GM10248 (cell line): Measurements from ENCODE around the gene SLC41A3.

Experiments
- CTCF ChIA-PET: fragments of 300-600 bp; sonication (Branson Sonifier 250); formaldehyde crosslinking; extraction: SDS; loops from one replicate; lab custom pipeline; 2021; ENCODE audit warnings: antibody characterized with exemption; lab: Yijun Ruan, JAX
- POLR2A ChIA-PET: fragments of 350-650 bp; sonication (Branson Sonifier 250); formaldehyde crosslinking; extraction: SDS; loops from one replicate; lab custom pipeline; 2020; ENCODE audit warnings: antibody characterized with exemption; lab: Yijun Ruan, JAX
- DNase-seq: peaks from one replicate; pipeline ENCODE4 v3.0.0; 2012; ENCODE audit errors: extremely low spot score
- CTCF ChIP-seq: IDR thresholded peaks from 2 replicates; pipeline ENCODE4 v1.5.1; 2012; ENCODE audit warnings: mild to moderate bottlenecking, low read depth; ENCODE audit errors: extremely low read depth, missing control alignments, control extremely low read depth

The SLC41A3 gene

GRCh38 chr3:126104028-126104635 lies 20.2 kb upstream of the SLC41A3 start:
- DNase-seq: no peak
- POLR2A ChIA-PET: no interaction called here
- CTCF ChIA-PET: interaction anchor here (0.7 to 1.1 kb wide), 2 partner anchors 20 to 39 kb away, joined by 3 read pairs; no protein-coding TSS in a partner anchor
- no peak for TF ChIP-seq CTCF

- ChIA-PET CTCF (interaction anchor here (0.7 to 1.5 kb wide), 5 partner anchors 15 to 38 kb away, joined by 3 to 6 read pairs (median 3); no protein-coding TSS in a partner anchor), POLR2A (no interaction called here)
- DNase-seq: no peak
- TF ChIP-seq CTCF: peak; percentile 19
Measured at GRCh38 chr3:126103121-126104027, 19.4 kb upstream of the SLC41A3 start.

- DNase-seq: no peak
- ChIA-PET CTCF (interaction anchor here (1.0 to 1.5 kb wide), 4 partner anchors 14 to 21 kb away, joined by 3 to 6 read pairs (median 3); no protein-coding TSS in a partner anchor), POLR2A (no interaction called here)
Measured at GRCh38 chr3:126102530-126102951, 18.6 kb upstream of the SLC41A3 start.

GRCh38 chr3:126102011-126102410 lies 18.1 kb upstream of the SLC41A3 start:
- no peak for TF ChIP-seq CTCF
- ChIA-PET POLR2A (no interaction called here), CTCF (interaction anchor here (1.0 to 1.5 kb wide), 3 partner anchors 14 to 16 kb away, joined by 3 to 6 read pairs (median 3); no protein-coding TSS in a partner anchor)
- DNase-seq: no peak

More at GRCh38 chr3:126102530-126102951, 18.6 kb upstream of the SLC41A3 start:
- TF ChIP-seq CTCF: no peak

GRCh38 chr3:126101521-126101982 lies 17.6 kb upstream of the SLC41A3 start:
- peak; percentile 11 for DNase-seq
- TF ChIP-seq CTCF: no peak
- CTCF ChIA-PET: interaction anchor here (1.1 kb wide), 1 partner anchor 17 kb away, joined by 3 read pairs; no protein-coding TSS in a partner anchor

GRCh38 chr3:126100634-126101301 lies 16.8 kb upstream of the SLC41A3 start:
- CTCF ChIA-PET: no interaction called here

More at GRCh38 chr3:126101521-126101982, 17.6 kb upstream of the SLC41A3 start:
- POLR2A ChIA-PET: no interaction called here

More at GRCh38 chr3:126100634-126101301, 16.8 kb upstream of the SLC41A3 start:
- DNase-seq: peak; percentile 56
- POLR2A ChIA-PET: no interaction called here
- no peak for TF ChIP-seq CTCF
